Hair follicle dermal papilla cell (primary cell): ENCODE results near the gene ADTRP. TPM values are rescaled to one million over a fixed set of nuclear protein-coding genes. Genes with fewer than 3 reads are reported as not detected.

Experiments
- small RNA-seq: library from RNA; depleted of rRNA; stranded (forward); fragments of <200 nt; gene quantifications from one replicate; pipeline ENCODE3, GENCODE V24; 2012
- total RNA-seq: library from RNA; depleted of rRNA; stranded (reverse); fragments of >200 nt; gene quantifications from 2 replicates; pipeline ENCODE4 v1.2.3, GENCODE V29; 2012

ADTRP gene
- total RNA-seq: 0.36 and 0.81 TPM in 2 replicates

DNA sequence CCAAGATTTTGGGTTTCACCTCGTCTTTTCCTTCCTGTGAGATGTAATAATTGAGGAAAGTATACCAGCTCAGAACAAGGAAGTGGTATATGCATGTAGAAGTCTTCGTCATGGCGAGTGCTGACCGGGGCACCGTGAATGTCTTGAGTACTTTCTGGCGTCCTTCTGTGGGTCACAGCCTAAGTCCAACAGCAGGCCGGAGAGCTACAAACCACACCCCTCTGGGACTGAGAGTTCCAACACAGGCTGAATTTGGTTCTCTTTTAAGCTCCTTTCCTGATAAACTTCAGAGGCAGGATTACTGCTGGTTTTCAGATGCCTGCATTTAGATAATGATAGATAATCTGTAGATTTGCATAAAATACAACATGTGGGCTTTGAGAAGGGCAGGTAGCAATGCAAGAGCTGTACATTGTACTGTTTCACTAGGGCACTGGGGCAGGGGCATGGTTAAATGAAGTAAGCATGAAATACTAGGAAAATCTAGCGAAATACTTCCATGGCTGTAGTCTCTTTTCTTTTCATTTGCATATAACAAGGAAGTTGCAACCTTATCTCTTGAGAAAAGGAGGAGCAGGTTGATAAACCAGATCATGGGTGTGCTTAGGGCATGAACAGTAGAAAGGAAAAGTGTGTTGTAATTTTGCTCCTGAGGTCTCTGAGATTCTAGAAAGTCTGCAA is at the start of gene ADTRP:
TSS of gene ADTRP (minus strand) at position 156 of the 681 bp plus-strand sequence. CDS start at position 112, 44 bp downstream.

Small RNAs within 50 kb of the gene (small RNA-seq; reads per million reads assigned to genes)
- not detected for gene RF00272

Other genes with a start within 250 kb of the ADTRP start
- gene TMEM170B, start 241.1 kb downstream of the ADTRP start, total RNA-seq: 1.5 and 2.3 TPM in 2 replicates
- 19.9 and 26.9 TPM in 2 replicates for gene HIVEP1, start 233.5 kb upstream of the ADTRP start, total RNA-seq